ENCODE measurements around the gene AFG1L.

AFG1L gene

DNA sequence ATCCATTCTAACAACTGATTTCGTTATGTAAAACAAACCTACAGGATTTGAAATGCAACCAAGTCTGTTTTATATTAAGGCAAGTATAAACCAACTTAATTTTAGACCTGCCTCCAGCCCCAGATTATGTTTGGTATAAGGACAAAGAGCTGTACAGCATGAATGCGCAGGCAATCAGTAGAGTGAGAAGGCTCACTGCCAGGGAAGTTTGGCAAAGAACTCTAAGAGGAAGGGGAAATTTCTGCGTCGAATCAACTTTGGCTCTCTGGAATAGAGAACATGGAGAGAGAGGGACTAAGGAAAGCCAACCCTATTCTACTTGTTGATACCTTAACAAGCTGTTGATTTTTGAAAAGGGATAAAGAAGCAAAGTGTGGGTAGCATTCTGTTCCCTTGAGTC, 168.9 kb downstream of the AFG1L start:
- DNase-seq (ENCODE audit: low read depth in 1 of 2, low spot score in 1 of 2): no peak
- TF ChIP-seq, protein P1, sequence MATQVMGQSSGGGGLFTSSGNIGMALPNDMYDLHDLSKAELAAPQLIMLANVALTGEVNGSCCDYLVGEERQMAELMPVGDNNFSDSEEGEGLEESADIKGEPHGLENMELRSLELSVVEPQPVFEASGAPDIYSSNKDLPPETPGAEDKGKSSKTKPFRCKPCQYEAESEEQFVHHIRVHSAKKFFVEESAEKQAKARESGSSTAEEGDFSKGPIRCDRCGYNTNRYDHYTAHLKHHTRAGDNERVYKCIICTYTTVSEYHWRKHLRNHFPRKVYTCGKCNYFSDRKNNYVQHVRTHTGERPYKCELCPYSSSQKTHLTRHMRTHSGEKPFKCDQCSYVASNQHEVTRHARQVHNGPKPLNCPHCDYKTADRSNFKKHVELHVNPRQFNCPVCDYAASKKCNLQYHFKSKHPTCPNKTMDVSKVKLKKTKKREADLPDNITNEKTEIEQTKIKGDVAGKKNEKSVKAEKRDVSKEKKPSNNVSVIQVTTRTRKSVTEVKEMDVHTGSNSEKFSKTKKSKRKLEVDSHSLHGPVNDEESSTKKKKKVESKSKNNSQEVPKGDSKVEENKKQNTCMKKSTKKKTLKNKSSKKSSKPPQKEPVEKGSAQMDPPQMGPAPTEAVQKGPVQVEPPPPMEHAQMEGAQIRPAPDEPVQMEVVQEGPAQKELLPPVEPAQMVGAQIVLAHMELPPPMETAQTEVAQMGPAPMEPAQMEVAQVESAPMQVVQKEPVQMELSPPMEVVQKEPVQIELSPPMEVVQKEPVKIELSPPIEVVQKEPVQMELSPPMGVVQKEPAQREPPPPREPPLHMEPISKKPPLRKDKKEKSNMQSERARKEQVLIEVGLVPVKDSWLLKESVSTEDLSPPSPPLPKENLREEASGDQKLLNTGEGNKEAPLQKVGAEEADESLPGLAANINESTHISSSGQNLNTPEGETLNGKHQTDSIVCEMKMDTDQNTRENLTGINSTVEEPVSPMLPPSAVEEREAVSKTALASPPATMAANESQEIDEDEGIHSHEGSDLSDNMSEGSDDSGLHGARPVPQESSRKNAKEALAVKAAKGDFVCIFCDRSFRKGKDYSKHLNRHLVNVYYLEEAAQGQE (IDR thresholded peaks at IDR 0.05; ENCODE audit: insufficient replicate concordance, low read depth): no peak
- TF ChIP-seq GABPA (IDR thresholded peaks at IDR 0.05; ENCODE audit: low read depth) (no peak), SPI1 (IDR thresholded peaks at IDR 0.05; ENCODE audit: borderline replicate concordance, low read depth) (no peak), POLR2AphosphoS5 (IDR thresholded peaks at IDR 0.05; ENCODE audit: low read depth) (no peak)
- TF ChIP-seq, protein P2, sequence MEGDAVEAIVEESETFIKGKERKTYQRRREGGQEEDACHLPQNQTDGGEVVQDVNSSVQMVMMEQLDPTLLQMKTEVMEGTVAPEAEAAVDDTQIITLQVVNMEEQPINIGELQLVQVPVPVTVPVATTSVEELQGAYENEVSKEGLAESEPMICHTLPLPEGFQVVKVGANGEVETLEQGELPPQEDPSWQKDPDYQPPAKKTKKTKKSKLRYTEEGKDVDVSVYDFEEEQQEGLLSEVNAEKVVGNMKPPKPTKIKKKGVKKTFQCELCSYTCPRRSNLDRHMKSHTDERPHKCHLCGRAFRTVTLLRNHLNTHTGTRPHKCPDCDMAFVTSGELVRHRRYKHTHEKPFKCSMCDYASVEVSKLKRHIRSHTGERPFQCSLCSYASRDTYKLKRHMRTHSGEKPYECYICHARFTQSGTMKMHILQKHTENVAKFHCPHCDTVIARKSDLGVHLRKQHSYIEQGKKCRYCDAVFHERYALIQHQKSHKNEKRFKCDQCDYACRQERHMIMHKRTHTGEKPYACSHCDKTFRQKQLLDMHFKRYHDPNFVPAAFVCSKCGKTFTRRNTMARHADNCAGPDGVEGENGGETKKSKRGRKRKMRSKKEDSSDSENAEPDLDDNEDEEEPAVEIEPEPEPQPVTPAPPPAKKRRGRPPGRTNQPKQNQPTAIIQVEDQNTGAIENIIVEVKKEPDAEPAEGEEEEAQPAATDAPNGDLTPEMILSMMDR (IDR thresholded peaks at IDR 0.05; ENCODE audit: insufficient read depth, low read length): no peak
- no peak overlapping the region for H3K4me3 ChIP-seq (replicated peaks; ENCODE audit: insufficient read depth, low read length)
- no peaks in the 10 kb centered on the region for H3K27me3 ChIP-seq (ENCODE audit: insufficient read depth, poor library complexity, severe bottlenecking)
- H3K27ac ChIP-seq (replicated peaks): no peak overlapping the region

- no peak overlapping the region for H3K4me3 ChIP-seq (replicated peaks; ENCODE audit: insufficient read depth, low read length)
- 0 out of 2 replicates have a peak overlapping the region, but pooled peaks have one; percentile 24 for H3K27ac ChIP-seq (replicated peaks)
- no peak for DNase-seq (ENCODE audit: low read depth in 1 of 2, low spot score in 1 of 2)
- TF ChIP-seq, protein P2 (IDR thresholded peaks at IDR 0.05; ENCODE audit: insufficient read depth, low read length): no peak
- TF ChIP-seq, protein P1 (IDR thresholded peaks at IDR 0.05; ENCODE audit: insufficient replicate concordance, low read depth): no peak
- TF ChIP-seq GABPA (IDR thresholded peaks at IDR 0.05; ENCODE audit: low read depth) (no peak), POLR2AphosphoS5 (IDR thresholded peaks at IDR 0.05; ENCODE audit: low read depth) (no peak), SPI1 (IDR thresholded peaks at IDR 0.05; ENCODE audit: borderline replicate concordance, low read depth) (no peak)
- H3K27me3 ChIP-seq (ENCODE audit: insufficient read depth, poor library complexity, severe bottlenecking): no peaks in the 10 kb centered on the region
Measured at GRCh38 chr6:108464418-108465097, 169.7 kb downstream of the AFG1L start.

- TF ChIP-seq POLR2AphosphoS5 (IDR thresholded peaks at IDR 0.05; ENCODE audit: low read depth): no peak
- peak; percentile 28; the same call in 1 of the 2 replicates for TF ChIP-seq SPI1 (IDR thresholded peaks at IDR 0.05; ENCODE audit: borderline replicate concordance, low read depth)
- TF ChIP-seq, protein P1 (IDR thresholded peaks at IDR 0.05; ENCODE audit: insufficient replicate concordance, low read depth): no peak
- TF ChIP-seq, protein P2 (IDR thresholded peaks at IDR 0.05; ENCODE audit: insufficient read depth, low read length): no peak
- Histone ChIP-seq H3K27ac (replicated peaks) (peak overlapping the region; percentile 46), H3K4me3 (replicated peaks; ENCODE audit: insufficient read depth, low read length) (no peak overlapping the region), H3K27me3 (ENCODE audit: insufficient read depth, poor library complexity, severe bottlenecking) (no peaks in the 10 kb centered on the region)
- no peak for DNase-seq (ENCODE audit: low read depth in 1 of 2, low spot score in 1 of 2)
Measured at GRCh38 chr6:108465098-108465495, 170.2 kb downstream of the AFG1L start.

All from HL-60 (cell line).